H1 (cell line): ENCODE data around the gene CAMTA1. TPM values are rescaled to one million over a fixed set of nuclear protein-coding genes. Genes with fewer than 3 reads are reported as not detected.

ENCODE experiments used
- E2F6 ChIP-seq: IDR thresholded peaks from 2 replicates; pipeline ENCODE4 v1.6.1; 2012; ENCODE audit warnings: inconsistent platforms
- RAD21 ChIP-seq, 2 experiments: IDR thresholded peaks in 1 of 2; conservative IDR thresholded peaks in 1 of 2; 2 replicates each; pipeline ENCODE4 v1.6.1; 2011; ENCODE audit warnings: low read depth in 2 of 2, low read length in 2 of 2, improper control_type of control experiment in 1 of 2, inconsistent platforms in 1 of 2, mild to moderate bottlenecking in 1 of 2, moderate library complexity in 1 of 2
- RBBP5 ChIP-seq: IDR thresholded peaks from 2 replicates; pipeline ENCODE4 v1.7.1; 2012; ENCODE audit warnings: low read depth, mild to moderate bottlenecking, inconsistent platforms, low read length, moderate library complexity, borderline replicate concordance
- polyA plus RNA-seq, 7 experiments: library from polyadenylated mRNA; depleted of rRNA in 3 of 7; stranded (reverse) in 5 of 7; unstranded in 2 of 7; fragments of >200 nt in 5 of 7; fragments of 200-250 nt in 2 of 7; gene quantifications; 1 replicate in 5 of 7; 2 replicates in 1 of 7; 4 replicates in 1 of 7; pipeline versions ENCODE4 v1.2.1 to v1.2.3, GENCODE V29; 2011 to 2013; ENCODE audit warnings: missing spikeins in 2 of 7, mixed read lengths in 2 of 7
- total RNA-seq: library from RNA; stranded (reverse); fragmentation: NEBNext Ultra II Directional; extraction: Animal tissue kit (Norgen Biotek cat#: 25700); gene quantifications from 2 replicates; pipeline ENCODE4 v1.2.1, GENCODE V29; 2021

Gene CAMTA1
- total and polyA plus RNA-seq, 2 of the 8 experiments (the other 6 are each of a cell fraction or from before 2014, with no cell fraction given), result 65.0 to 119 TPM

- no peak for TF ChIP-seq E2F6
- TF ChIP-seq RBBP5, result no peak
- no peak for TF ChIP-seq RAD21 (IDR thresholded peaks at IDR 0.05 in 1 of 2, conservative IDR thresholded peaks at IDR 0.05 in 1 of 2; ENCODE audit: low read depth in 2 of 2, low read length in 2 of 2)
These were observed 727.8 kb downstream of the CAMTA1 start (continued) for GRCh38 chr1:7513081-7513480.
